HepG2 (cell line): ENCODE results near the gene PCYOX1L. TPM values are rescaled to one million over a fixed set of nuclear protein-coding genes. Genes with fewer than 3 reads are reported as not detected.

ENCODE experiments used
- ASH2L ChIP-seq: fragments of 300-600, 200-600 bp; sonication (generic); IDR thresholded peaks from 2 replicates; pipeline ENCODE4 v1.7.0; 2017; ENCODE audit warnings: low read depth, mild to moderate bottlenecking, moderate library complexity, mixed read lengths, low read length; ENCODE audit not compliant: insufficient read length
- BRD4 ChIP-seq: sonication (generic); formaldehyde crosslinking; IDR thresholded peaks from 2 replicates; pipeline ENCODE4 v1.4.0; 2020; ENCODE audit warnings: missing genetic modification reagents
- CEBPB ChIP-seq: IDR thresholded peaks from 2 replicates; pipeline ENCODE4 v1.6.1; 2011; ENCODE audit warnings: low read depth, low read length, improper control_type of control experiment, borderline replicate concordance
- CENPX ChIP-seq: sonication (generic); formaldehyde crosslinking; IDR thresholded peaks from 2 replicates; pipeline ENCODE4 v1.9.0; 2021; ENCODE audit warnings: mild to moderate bottlenecking, missing genetic modification reagents, moderate library complexity
- EEA1 ChIP-seq: sonication (generic); formaldehyde crosslinking; IDR thresholded peaks from 2 replicates; pipeline ENCODE4 v1.5.1; 2020; ENCODE audit warnings: mild to moderate bottlenecking, missing genetic modification reagents, borderline replicate concordance
- ETV5 ChIP-seq: IDR thresholded peaks from 2 replicates; pipeline ENCODE4 v1.6.1; 2018; ENCODE audit warnings: missing biosample characterization, missing genetic modification reagents, inconsistent platforms, borderline replicate concordance
- HES4 ChIP-seq: sonication (generic); formaldehyde crosslinking; IDR thresholded peaks from 2 replicates; pipeline ENCODE4 v1.9.0; 2021; ENCODE audit warnings: mild to moderate bottlenecking, missing genetic modification reagents, borderline replicate concordance
- HNRNPH1 ChIP-seq: fragments of 200-400 bp; formaldehyde crosslinking; optimal IDR thresholded peaks from 2 replicates; pipeline ENCODE3; 2017; ENCODE audit warnings: mild to moderate bottlenecking, low read depth, low read length
- MBNL3 ChIP-seq: fragments of 250-450 bp; sonication (Bioruptor Pico); conservative IDR thresholded peaks from 2 replicates; pipeline ENCODE4 v1.8.0; 2022; ENCODE audit warnings: mild to moderate bottlenecking, inconsistent platforms
- PRPF4 ChIP-seq: fragments of 200-400 bp; formaldehyde crosslinking; IDR thresholded peaks from 2 replicates; pipeline ENCODE4 v1.6.1; 2016; ENCODE audit warnings: low read length, low read depth; ENCODE audit not compliant: poor library complexity, severe bottlenecking
- RFXANK ChIP-seq: IDR thresholded peaks from 2 replicates; pipeline ENCODE4 v1.6.1; 2016
- SALL1 ChIP-seq: sonication (generic); formaldehyde crosslinking; IDR thresholded peaks from 2 replicates; pipeline ENCODE4 v1.8.0; 2022; ENCODE audit warnings: mild to moderate bottlenecking, missing genetic modification reagents
- SALL2 ChIP-seq: sonication (generic); formaldehyde crosslinking; IDR thresholded peaks from 2 replicates; pipeline ENCODE4 v1.8.1; 2023; ENCODE audit warnings: mild to moderate bottlenecking, missing genetic modification reagents, inconsistent platforms
- SRSF4 ChIP-seq: fragments of 200-400 bp; formaldehyde crosslinking; IDR thresholded peaks from one replicate; pipeline ENCODE4 v1.6.1; 2018; ENCODE audit warnings: mild to moderate bottlenecking, low read depth, low read length, moderate library complexity; ENCODE audit not compliant: poor library complexity, severe bottlenecking
- TCF7 ChIP-seq: sonication (generic); IDR thresholded peaks from 2 replicates; pipeline ENCODE4 v1.6.1; 2016; ENCODE audit warnings: antibody characterized with exemption, low read depth
- ZBTB7A ChIP-seq: sonication (generic); formaldehyde crosslinking; IDR thresholded peaks from 2 replicates; pipeline ENCODE4 v1.8.0; 2022; ENCODE audit warnings: mild to moderate bottlenecking, missing genetic modification reagents
- ZC3H13 ChIP-seq: sonication (generic); formaldehyde crosslinking; IDR thresholded peaks from 2 replicates; pipeline ENCODE4 v1.8.1; 2023; ENCODE audit warnings: mild to moderate bottlenecking, missing genetic modification reagents, moderate library complexity
- ZC3H4 ChIP-seq: sonication (generic); formaldehyde crosslinking; IDR thresholded peaks from 2 replicates; pipeline ENCODE4 v1.4.0; 2020; ENCODE audit warnings: missing genetic modification reagents, borderline replicate concordance
- ZNF10 ChIP-seq: sonication (generic); formaldehyde crosslinking; IDR thresholded peaks from 2 replicates; pipeline ENCODE4 v1.4.0; 2020; ENCODE audit warnings: mild to moderate bottlenecking, low read depth, missing genetic modification reagents, borderline replicate concordance
- ZNF317 ChIP-seq: sonication (generic); formaldehyde crosslinking; IDR thresholded peaks from 2 replicates; pipeline ENCODE4 v1.5.0; 2020; ENCODE audit warnings: mild to moderate bottlenecking, missing genetic modification reagents
- ZNF510 ChIP-seq: sonication (generic); formaldehyde crosslinking; IDR thresholded peaks from 2 replicates; pipeline ENCODE4 v1.4.0; 2020; ENCODE audit warnings: low read depth, mild to moderate bottlenecking, missing genetic modification reagents
- ZNF552 ChIP-seq: sonication (generic); formaldehyde crosslinking; IDR thresholded peaks from 2 replicates; pipeline ENCODE4 v1.9.0; 2022; ENCODE audit warnings: missing genetic modification reagents, mild to moderate bottlenecking, borderline replicate concordance
- ZNF558 ChIP-seq: sonication (generic); formaldehyde crosslinking; IDR thresholded peaks from 2 replicates; pipeline ENCODE4 v1.9.0; 2022; ENCODE audit warnings: mild to moderate bottlenecking, missing genetic modification reagents, borderline replicate concordance
- ZNF605 ChIP-seq: sonication (generic); formaldehyde crosslinking; IDR thresholded peaks from 2 replicates; pipeline ENCODE4 v1.8.0; 2022; ENCODE audit warnings: mild to moderate bottlenecking, missing genetic modification reagents
- ZNF629 ChIP-seq: sonication (generic); formaldehyde crosslinking; conservative IDR thresholded peaks from 2 replicates; pipeline ENCODE4 v1.5.0; 2020; ENCODE audit warnings: missing genetic modification reagents
- ZNF652 ChIP-seq: IDR thresholded peaks from 2 replicates; pipeline ENCODE4 v1.6.1; 2016; ENCODE audit warnings: low read depth, borderline replicate concordance
- polyA plus RNA-seq, 8 experiments: library from polyadenylated mRNA; depleted of rRNA in 3 of 8; stranded (reverse) in 7 of 8; unstranded in 1 of 8; fragments of >200 nt; fragmentation: Illumina TruSeq in 4 of 8; extraction: Trizol in 4 of 8; gene quantifications; 2 replicates each; pipeline versions ENCODE4 v1.2.1 to v1.2.3, GENCODE V29; 2011 to 2016; ENCODE audit warnings: low read depth in 4 of 8, missing spikeins in 1 of 8, mixed read lengths in 1 of 8; ENCODE audit not compliant: insufficient read depth in 1 of 8
- total RNA-seq, 5 experiments: library from RNA; depleted of rRNA; stranded (reverse); fragments of >200 nt; fragmentation: Illumina TruSeq; extraction: Trizol; gene quantifications; 2 replicates each; pipeline ENCODE4 v1.2.3, GENCODE V29; 2016; ENCODE audit warnings: low read depth in 1 of 5
- TF ChIP-seq, protein P1 (sequence below): sonication (generic); formaldehyde crosslinking; IDR thresholded peaks from 2 replicates; pipeline ENCODE4 v1.4.0; 2020; ENCODE audit warnings: missing genetic modification reagents
- TF ChIP-seq, protein P2 (sequence below): sonication (generic); formaldehyde crosslinking; IDR thresholded peaks from 2 replicates; pipeline ENCODE4 v1.5.0; 2020; ENCODE audit warnings: missing genetic modification reagents

Gene PCYOX1L
- total and polyA plus RNA-seq, 2 of the 13 experiments (the other 11 are each of a cell fraction or from before 2014, with no cell fraction given), result 1.00 to 3.7 TPM

DNA sequence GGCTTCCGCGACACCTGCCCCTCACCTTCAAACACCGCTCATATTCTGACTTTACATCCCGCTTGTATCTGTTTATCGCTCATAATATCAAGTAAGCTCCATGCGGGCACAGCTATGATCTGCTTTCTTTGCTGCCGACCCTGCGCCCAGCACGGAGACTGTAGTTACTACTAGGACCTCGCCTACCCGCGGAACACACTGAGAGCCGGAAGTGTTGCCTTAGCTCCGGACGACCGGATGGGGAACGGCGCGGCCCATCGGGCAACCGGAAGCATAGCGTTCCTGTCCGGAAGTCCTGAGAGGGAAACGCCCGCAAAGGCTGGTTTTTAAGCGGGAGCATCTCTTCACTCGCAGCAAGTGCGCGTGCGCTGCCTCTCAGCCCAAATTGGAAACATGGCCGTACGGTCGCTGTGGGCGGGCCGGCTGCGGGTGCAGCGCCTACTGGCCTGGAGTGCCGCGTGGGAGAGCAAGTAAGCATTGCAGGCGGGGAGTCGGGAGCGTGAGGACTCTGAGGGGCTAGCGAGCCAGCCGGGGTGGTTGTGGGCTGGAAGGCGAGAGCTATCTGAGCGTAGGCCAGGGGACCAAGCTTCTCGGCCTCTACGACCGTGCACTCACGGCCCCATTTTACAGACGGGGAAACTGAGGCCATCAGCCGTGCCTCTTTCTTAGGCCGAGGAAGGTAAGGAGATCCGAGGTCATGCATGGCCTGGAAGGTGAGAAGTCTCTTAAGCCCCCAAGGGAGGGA, 12.5 kb upstream of the PCYOX1L start, which contains the start of gene GRPEL2 (continued):
- TF ChIP-seq RFXANK (CRISPR knock-in tag) (no peak), HES4 (peak; percentile 90; the same call in 1 of the 2 replicates), BRD4 (CRISPR knock-in tag) (peak; percentile 89), ZC3H4 (CRISPR knock-in tag) (no peak), ASH2L (peak; percentile 87), ZNF10 (CRISPR knock-in tag) (no peak), ZNF652 (CRISPR knock-in tag) (0 out of 2 replicates have a peak, but pooled peaks have one; percentile 51), ZNF558 (CRISPR knock-in tag) (peak; percentile 19; the same call in 1 of the 2 replicates), ZNF510 (CRISPR knock-in tag) (no peak; the same call in 1 of the 2 replicates), CEBPB (no peak), TCF7 (no peak), SALL2 (peak; percentile 89), CENPX (no peak), ETV5 (peak; percentile 99), ZNF629 (CRISPR knock-in tag) (peak; percentile 100), ZNF605 (CRISPR knock-in tag) (peak; percentile 90), HNRNPH1 (no peak), ZC3H13 (peak; percentile 50; the same call in 1 of the 2 replicates), MBNL3 (CRISPR knock-in tag) (no peak), PRPF4 (no peak), SALL1 (CRISPR knock-in tag) (peak; percentile 74; the same call in 1 of the 2 replicates), ZNF552 (no peak; the same call in 1 of the 2 replicates), ZNF317 (CRISPR knock-in tag) (peak; percentile 98), SRSF4 (no peak), EEA1 (CRISPR knock-in tag) (no peak), ZBTB7A (CRISPR knock-in tag) (0 out of 2 replicates have a peak, but pooled peaks have one; percentile 32)
- TF ChIP-seq, protein P1, sequence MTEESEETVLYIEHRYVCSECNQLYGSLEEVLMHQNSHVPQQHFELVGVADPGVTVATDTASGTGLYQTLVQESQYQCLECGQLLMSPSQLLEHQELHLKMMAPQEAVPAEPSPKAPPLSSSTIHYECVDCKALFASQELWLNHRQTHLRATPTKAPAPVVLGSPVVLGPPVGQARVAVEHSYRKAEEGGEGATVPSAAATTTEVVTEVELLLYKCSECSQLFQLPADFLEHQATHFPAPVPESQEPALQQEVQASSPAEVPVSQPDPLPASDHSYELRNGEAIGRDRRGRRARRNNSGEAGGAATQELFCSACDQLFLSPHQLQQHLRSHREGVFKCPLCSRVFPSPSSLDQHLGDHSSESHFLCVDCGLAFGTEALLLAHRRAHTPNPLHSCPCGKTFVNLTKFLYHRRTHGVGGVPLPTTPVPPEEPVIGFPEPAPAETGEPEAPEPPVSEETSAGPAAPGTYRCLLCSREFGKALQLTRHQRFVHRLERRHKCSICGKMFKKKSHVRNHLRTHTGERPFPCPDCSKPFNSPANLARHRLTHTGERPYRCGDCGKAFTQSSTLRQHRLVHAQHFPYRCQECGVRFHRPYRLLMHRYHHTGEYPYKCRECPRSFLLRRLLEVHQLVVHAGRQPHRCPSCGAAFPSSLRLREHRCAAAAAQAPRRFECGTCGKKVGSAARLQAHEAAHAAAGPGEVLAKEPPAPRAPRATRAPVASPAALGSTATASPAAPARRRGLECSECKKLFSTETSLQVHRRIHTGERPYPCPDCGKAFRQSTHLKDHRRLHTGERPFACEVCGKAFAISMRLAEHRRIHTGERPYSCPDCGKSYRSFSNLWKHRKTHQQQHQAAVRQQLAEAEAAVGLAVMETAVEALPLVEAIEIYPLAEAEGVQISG, result peak; percentile 95
- TF ChIP-seq, protein P2, sequence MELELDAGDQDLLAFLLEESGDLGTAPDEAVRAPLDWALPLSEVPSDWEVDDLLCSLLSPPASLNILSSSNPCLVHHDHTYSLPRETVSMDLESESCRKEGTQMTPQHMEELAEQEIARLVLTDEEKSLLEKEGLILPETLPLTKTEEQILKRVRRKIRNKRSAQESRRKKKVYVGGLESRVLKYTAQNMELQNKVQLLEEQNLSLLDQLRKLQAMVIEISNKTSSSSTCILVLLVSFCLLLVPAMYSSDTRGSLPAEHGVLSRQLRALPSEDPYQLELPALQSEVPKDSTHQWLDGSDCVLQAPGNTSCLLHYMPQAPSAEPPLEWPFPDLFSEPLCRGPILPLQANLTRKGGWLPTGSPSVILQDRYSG (CRISPR knock-in tag), result peak; percentile 71; the same call in 1 of the 2 replicates
